IPS-18a (cell line): ENCODE results near the gene FA2H.
"Not testable (repeated sequence)": the region's sequence is repeated elsewhere in the genome, so short reads cannot be mapped to it uniquely, and the experiment has no call there.

Experiments
- H3K27ac ChIP-seq: one replicate; pipeline ENCODE4 v1.5.1; 2013; ENCODE audit warnings: low read length
- H3K27me3 ChIP-seq: one replicate; pipeline ENCODE4 v1.6.1; 2013; ENCODE audit warnings: mild to moderate bottlenecking, low read length; ENCODE audit not compliant: control insufficient read depth, insufficient read depth
- H3K36me3 ChIP-seq: one replicate; pipeline ENCODE4 v1.6.1; 2013; ENCODE audit warnings: low read depth, low read length; ENCODE audit not compliant: control insufficient read depth
- H3K4me1 ChIP-seq: one replicate; pipeline ENCODE4 v1.6.1; 2013; ENCODE audit warnings: low read depth, low read length; ENCODE audit not compliant: control insufficient read depth
- H3K4me3 ChIP-seq: one replicate; pipeline ENCODE4 v1.5.1; 2013; ENCODE audit warnings: low read length
- H3K9ac ChIP-seq: one replicate; pipeline ENCODE4 v1.6.1; 2013; ENCODE audit warnings: mild to moderate bottlenecking, low read length, moderate library complexity
- H3K9me3 ChIP-seq: one replicate; pipeline ENCODE4 v1.6.1; 2013; ENCODE audit warnings: low read depth, low read length; ENCODE audit not compliant: control insufficient read depth

The FA2H gene

GRCh38 chr16:74729783-74730683 is 44.6 kb downstream of the FA2H start:
- Histone ChIP-seq H3K4me3 (no peak overlapping the region), H3K9ac (no peak overlapping the region), H3K36me3 (no peaks in the 10 kb centered on the region), H3K27ac (no peak overlapping the region), H3K4me1 (peaks cover 22% of the 10 kb centered on the region), H3K9me3 (no peaks in the 10 kb centered on the region), H3K27me3 (no peaks in the 10 kb centered on the region)

DNA sequence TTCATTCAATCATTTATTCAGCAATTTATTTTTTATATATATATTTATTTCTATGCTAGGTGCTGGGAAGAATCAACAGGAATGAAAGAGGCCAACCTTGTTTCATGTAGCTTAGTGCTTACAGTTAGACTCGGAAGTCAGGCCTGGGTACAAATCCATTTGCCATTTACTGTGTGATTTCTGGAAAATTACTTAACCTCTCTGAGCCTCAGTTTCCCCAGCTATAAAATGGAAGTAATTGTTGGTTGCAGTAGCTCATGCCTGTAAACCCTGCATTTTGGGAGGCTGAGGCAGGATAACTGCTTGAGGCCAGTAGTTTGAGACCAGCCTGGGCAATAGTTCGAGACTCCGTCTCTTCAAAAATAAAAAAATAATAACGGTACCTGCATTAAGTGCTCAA is 46.7 kb downstream of the FA2H start:
- H3K27ac ChIP-seq = no peak overlapping the region
- H3K9ac ChIP-seq = no peak overlapping the region
- H3K4me3 ChIP-seq = no peak overlapping the region
- H3K4me1 ChIP-seq = peaks cover 7% of the 10 kb centered on the region
- H3K36me3 ChIP-seq = no peaks in the 10 kb centered on the region
- no peaks in the 10 kb centered on the region for H3K27me3 ChIP-seq
- H3K9me3 ChIP-seq = no peaks in the 10 kb centered on the region

GRCh38 chr16:74726716-74727115 is 47.9 kb downstream of the FA2H start:
- Histone ChIP-seq H3K9ac (no peak overlapping the region), H3K9me3 (no peaks in the 10 kb centered on the region), H3K4me1 (peaks cover 7% of the 10 kb centered on the region), H3K4me3 (no peak overlapping the region), H3K36me3 (no peaks in the 10 kb centered on the region), H3K27ac (no peak overlapping the region), H3K27me3 (no peaks in the 10 kb centered on the region)

DNA sequence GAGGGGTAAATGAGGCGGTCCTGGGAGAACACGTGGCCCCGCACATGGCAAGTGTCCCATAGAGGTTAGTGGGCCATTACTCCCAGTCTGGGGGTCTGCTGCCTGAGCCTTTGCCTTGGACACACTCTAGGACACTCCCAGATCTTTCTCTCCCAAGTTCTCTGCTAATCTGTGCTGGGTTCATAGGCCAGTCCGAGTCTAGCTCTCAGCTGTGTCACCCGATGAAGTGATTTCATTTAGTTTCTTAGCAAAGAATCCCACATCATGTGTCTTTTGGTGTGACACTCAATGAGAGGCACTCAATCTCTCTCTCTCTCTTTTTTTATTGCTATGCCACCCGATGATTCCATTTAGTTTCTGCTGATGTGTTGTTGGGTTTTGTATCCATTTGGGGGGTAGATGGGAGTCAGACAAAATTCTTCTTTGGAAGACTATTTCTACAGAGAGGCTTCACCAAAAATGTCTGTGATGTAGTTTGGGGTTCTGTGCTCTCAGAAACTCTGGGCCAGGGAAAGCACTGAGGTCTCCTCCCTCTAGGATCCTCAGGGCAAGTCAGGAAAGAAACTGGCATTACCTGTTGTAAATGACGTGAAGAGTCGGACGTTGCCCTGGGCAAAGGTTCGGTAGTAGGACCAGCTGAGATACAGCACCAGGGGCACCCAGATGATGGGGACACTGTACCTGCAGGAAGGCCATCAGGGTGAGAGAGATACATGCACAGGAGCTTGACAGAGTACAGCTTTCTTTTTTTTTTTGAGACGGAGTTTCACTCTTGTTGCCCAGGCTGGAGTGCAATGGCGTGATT is 48.8 kb downstream of the FA2H start:
- Histone ChIP-seq H3K9me3 (no peaks in the 10 kb centered on the region), H3K36me3 (no peaks in the 10 kb centered on the region), H3K9ac (no peak overlapping the region), H3K27ac (no peak overlapping the region), H3K4me3 (no peak overlapping the region), H3K4me1 (peaks cover 7% of the 10 kb centered on the region), H3K27me3 (no peaks in the 10 kb centered on the region)

GRCh38 chr16:74724820-74725549 is 49.6 kb downstream of the FA2H start:
- Histone ChIP-seq H3K27me3 (no peaks in the 10 kb centered on the region), H3K9me3 (no peaks in the 10 kb centered on the region), H3K4me3 (no peak overlapping the region), H3K27ac (no peak overlapping the region), H3K4me1 (peaks cover 2% of the 10 kb centered on the region), H3K36me3 (no peaks in the 10 kb centered on the region), H3K9ac (no peak overlapping the region)

- Histone ChIP-seq H3K4me1 (no peaks in the 10 kb centered on the region), H3K36me3 (no peaks in the 10 kb centered on the region), H3K27ac (no peak overlapping the region), H3K9ac (no peak overlapping the region), H3K4me3 (no peak overlapping the region), H3K27me3 (no peaks in the 10 kb centered on the region), H3K9me3 (no peaks in the 10 kb centered on the region)
Observed at GRCh38 chr16:74723256-74723655, 51.4 kb downstream of the FA2H start.

DNA sequence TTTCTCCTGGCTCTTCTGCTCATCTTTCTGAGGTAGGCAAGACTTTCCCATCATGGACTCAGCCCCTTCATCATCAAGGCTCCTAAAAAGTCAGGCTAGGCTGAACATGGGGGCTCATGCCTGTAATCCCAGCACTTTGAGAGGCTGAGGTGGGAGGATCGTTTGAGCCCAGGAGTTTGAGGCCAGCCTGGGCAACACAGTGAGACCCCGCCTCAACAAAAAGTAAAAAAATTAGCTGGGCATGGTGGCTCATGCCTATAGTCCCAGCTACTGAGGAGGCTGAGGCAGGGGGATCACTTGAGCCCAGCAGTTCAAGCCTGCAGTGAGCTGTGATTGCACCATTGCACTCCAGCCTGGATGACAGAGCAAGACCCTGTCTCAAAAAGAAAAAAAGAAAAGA is 52.5 kb downstream of the FA2H start:
- not testable (repeated sequence) for H3K27me3 ChIP-seq, H3K4me1 ChIP-seq, H3K27ac ChIP-seq, H3K9me3 ChIP-seq, H3K9ac ChIP-seq, H3K36me3 ChIP-seq, H3K4me3 ChIP-seq

DNA sequence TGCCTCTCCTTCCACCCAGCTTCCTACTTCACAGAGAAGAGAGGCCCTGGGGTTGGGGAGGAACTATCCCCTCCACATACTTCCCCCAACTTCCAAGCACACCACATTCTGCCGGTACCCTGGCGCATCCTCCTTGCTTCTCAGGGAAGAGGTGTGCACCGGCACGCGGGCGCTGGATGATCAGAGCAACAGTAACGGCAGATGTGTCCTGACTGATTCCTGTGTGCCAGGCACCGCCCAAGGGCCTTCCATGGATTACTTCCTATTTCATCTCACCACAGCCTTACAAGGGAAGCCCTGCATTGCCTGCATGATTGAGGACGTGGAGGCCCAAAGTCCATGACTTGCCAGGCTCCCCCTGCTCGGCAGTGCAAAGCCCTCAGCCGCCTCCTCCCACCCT is 52.9 kb downstream of the FA2H start:
- no peaks in the 10 kb centered on the region for H3K9me3 ChIP-seq
- no peaks in the 10 kb centered on the region for H3K36me3 ChIP-seq
- H3K4me1 ChIP-seq = no peaks in the 10 kb centered on the region
- no peaks in the 10 kb centered on the region for H3K27me3 ChIP-seq
- no peak overlapping the region for H3K4me3 ChIP-seq
- H3K9ac ChIP-seq = no peak overlapping the region
- no peak overlapping the region for H3K27ac ChIP-seq

DNA sequence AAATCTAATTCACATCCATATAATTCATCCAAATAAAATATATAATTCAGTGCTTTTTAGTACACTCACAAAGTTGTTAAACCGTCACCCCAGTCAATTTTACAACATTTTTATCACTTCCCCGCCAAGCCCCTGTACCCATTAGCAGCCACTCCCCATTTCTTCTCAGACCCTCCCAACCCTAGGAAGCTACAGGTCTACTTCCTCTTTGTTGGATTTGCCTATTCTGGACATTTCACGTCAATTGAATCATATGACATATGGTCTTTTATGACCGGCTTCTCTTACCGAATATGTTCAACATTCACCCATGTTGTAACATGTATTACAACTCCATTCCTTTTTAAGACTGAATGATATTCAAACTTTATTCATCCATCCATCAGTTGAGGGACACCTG is 54.0 kb downstream of the FA2H start:
- no peak overlapping the region for H3K9ac ChIP-seq
- no peaks in the 10 kb centered on the region for H3K36me3 ChIP-seq
- H3K4me1 ChIP-seq = no peaks in the 10 kb centered on the region
- H3K27me3 ChIP-seq = no peaks in the 10 kb centered on the region
- no peak overlapping the region for H3K4me3 ChIP-seq
- no peaks in the 10 kb centered on the region for H3K9me3 ChIP-seq
- no peak overlapping the region for H3K27ac ChIP-seq

DNA sequence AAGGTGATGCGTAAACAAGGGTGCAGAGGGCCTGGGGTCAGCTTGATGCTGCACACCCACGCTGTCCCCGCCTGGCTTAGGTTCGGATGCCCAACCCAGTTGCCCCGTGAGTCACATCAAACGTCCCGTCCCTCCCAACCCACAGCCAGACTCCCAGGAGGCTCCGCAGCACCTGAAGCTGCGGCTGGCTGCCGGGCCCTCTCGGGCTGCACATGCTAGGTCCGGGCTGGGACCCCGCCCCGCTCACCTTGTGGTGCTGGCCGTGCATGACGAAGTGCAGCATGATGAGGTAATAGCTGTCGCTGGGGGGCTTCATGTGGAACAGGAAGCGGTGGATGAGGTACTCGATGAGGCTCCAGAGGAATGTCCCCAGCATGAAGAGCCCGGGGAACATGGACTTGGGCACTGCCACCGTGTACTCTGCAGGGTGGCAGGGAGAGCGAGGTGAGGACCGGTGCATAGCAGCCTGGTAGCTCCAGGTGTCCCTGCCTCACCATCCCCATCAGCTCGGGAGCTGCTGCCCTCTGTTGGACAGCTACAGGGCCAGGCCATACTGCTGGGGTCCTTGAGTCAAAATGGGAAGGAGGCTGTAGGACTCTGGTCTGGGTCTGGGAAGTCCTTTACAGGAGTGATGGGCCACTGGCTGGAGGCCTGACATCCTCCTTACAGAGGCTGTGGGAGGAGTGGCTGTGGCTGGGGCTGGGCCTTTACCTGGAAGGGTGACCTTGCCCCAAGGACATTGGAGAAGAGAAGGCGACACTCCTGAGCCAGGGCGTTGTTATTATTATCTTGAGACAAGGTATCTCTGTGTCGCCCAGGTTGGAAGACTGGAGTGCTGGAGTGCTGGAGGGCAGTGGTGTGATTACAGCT is 55.6 kb downstream of the FA2H start:
- Histone ChIP-seq H3K36me3 (no peaks in the 10 kb centered on the region), H3K4me3 (no peak overlapping the region), H3K27ac (no peak overlapping the region), H3K9ac (no peak overlapping the region), H3K9me3 (no peaks in the 10 kb centered on the region), H3K27me3 (no peaks in the 10 kb centered on the region), H3K4me1 (no peaks in the 10 kb centered on the region)

GRCh38 chr16:74718140-74718539 is 56.5 kb downstream of the FA2H start:
- Histone ChIP-seq H3K9ac (no peak overlapping the region), H3K27me3 (no peaks in the 10 kb centered on the region), H3K36me3 (no peaks in the 10 kb centered on the region), H3K4me1 (no peaks in the 10 kb centered on the region), H3K4me3 (no peak overlapping the region), H3K27ac (no peak overlapping the region), H3K9me3 (no peaks in the 10 kb centered on the region)
